ENCODE results near the gene CACTIN.

DNA sequence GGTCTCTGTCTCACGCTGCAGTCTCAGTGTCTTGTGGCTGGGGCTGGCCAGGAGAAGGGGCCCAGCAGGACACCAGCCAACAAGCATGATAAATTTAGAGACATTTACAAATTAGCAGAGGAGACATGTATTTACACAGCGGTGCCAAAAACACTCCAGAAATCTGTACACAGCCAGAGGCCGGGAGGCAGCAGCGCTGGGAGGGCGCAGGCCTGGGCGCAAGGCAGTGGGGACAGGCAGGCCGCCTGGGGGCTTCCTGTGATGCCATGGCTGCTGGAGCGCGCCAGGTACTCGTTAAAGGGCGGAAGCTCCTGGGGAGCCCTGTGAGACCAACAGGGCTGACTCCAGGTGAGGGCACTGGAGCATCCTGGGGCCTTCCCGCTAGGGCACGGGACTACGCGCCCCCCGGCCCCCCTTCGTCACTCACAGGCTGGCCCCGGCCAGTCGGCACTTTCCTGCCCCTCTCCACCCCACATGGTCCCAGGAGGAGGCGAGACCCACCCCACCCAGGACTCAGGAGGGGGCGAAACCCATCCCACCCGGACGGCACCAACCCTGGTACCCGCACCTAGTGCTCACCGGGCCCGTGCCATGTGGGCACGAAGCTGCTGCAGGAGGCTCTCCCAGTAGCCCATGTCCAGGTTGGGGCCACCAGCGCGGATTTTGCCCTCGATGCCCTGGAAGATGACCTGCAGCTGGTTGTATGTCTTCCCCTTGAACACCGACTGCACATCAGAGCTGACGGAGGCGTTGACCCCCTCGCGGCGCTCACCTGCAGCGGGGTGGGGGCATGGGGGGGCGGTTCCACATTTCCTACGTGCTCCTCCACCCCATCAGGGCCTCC is 12.6 kb downstream of the CACTIN start:
- TF ChIP-seq, protein P1, sequence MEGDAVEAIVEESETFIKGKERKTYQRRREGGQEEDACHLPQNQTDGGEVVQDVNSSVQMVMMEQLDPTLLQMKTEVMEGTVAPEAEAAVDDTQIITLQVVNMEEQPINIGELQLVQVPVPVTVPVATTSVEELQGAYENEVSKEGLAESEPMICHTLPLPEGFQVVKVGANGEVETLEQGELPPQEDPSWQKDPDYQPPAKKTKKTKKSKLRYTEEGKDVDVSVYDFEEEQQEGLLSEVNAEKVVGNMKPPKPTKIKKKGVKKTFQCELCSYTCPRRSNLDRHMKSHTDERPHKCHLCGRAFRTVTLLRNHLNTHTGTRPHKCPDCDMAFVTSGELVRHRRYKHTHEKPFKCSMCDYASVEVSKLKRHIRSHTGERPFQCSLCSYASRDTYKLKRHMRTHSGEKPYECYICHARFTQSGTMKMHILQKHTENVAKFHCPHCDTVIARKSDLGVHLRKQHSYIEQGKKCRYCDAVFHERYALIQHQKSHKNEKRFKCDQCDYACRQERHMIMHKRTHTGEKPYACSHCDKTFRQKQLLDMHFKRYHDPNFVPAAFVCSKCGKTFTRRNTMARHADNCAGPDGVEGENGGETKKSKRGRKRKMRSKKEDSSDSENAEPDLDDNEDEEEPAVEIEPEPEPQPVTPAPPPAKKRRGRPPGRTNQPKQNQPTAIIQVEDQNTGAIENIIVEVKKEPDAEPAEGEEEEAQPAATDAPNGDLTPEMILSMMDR (IDR thresholded peaks at IDR 0.05), result no peak
- no peak for TF ChIP-seq POLR2A (IDR thresholded peaks at IDR 0.05)

Measured in uterus (tissue), 2 donors.